ENCODE data around the gene LHFPL4. TPM values are rescaled to one million over a fixed set of nuclear protein-coding genes. Genes with fewer than 3 reads are reported as not detected.

The LHFPL4 gene
- total and polyA plus RNA-seq, 2 of the 4 experiments (the other 2 are of a cell fraction): not detected

- Histone ChIP-seq H2BK120ac (ENCODE audit: low read depth, low read length) (no peak overlapping the region), H3K4ac (ENCODE audit: low read depth, low read length) (no peak overlapping the region), H3K9me1 (ENCODE audit: insufficient read depth, low read length) (no peaks in the 10 kb centered on the region), H3K9ac (ENCODE audit: low read depth, low read length) (no peak overlapping the region), H3K36me3 (ENCODE audit: control insufficient read depth, insufficient read depth, low read length) (no peaks in the 10 kb centered on the region), H3K4me2 (ENCODE audit: low read depth, low read length) (no peak overlapping the region), H2BK5ac (ENCODE audit: low read depth, low read length, poor library complexity, severe bottlenecking) (no peak overlapping the region), H2BK20ac (ENCODE audit: low read depth, low read length) (no peak overlapping the region), H2AFZ (replicated peaks; ENCODE audit: low read length, poor library complexity) (no peak overlapping the region), H4K8ac (ENCODE audit: low read depth in 2 of 2, low read length in 2 of 2) (no peak overlapping the region), H3K79me1 (ENCODE audit: low read depth in 1 of 2, low read length in 2 of 2) (no peaks in the 10 kb centered on the region), H3K9me3 (ENCODE audit: control insufficient read depth, insufficient read depth, low read length) (no peaks in the 10 kb centered on the region), H4K20me1 (ENCODE audit: insufficient read depth, low read length) (no peaks in the 10 kb centered on the region), H2BK15ac (ENCODE audit: low read depth, low read length) (no peak overlapping the region), H3K27ac (ENCODE audit: insufficient read depth, low read length) (no peak overlapping the region), H3K23ac (ENCODE audit: low read depth, low read length) (no peak overlapping the region), H4K91ac (ENCODE audit: insufficient read depth, low read depth, low read length) (no peak overlapping the region), H2AK5ac (ENCODE audit: low read depth, low read length) (no peak overlapping the region), H2AK9ac (replicated peaks; ENCODE audit: low read depth, low read length, poor library complexity) (no peak overlapping the region), H3K14ac (replicated peaks; ENCODE audit: low read depth, low read length) (no peak overlapping the region), H3K18ac (ENCODE audit: low read depth, low read length) (no peak overlapping the region), H3K27me3 (ENCODE audit: control insufficient read depth, insufficient read depth, low read length) (peaks cover 6% of the 10 kb centered on the region), H3K4me3 (ENCODE audit: insufficient read depth, low read depth, low read length) (no peak overlapping the region), H3K4me1 (ENCODE audit: control insufficient read depth, insufficient read depth, low read length) (no peaks in the 10 kb centered on the region), H4K5ac (ENCODE audit: low read depth, low read length) (no peak overlapping the region), H3K56ac (ENCODE audit: extremely low read depth, insufficient read depth, low read length) (no peak overlapping the region)
- DNase-seq (no peak), ATAC-seq (ENCODE audit: low read depth) (no peak)
- ChIA-PET CTCF (no interaction called here), POLR2A (ENCODE audit: unreplicated experiment) (no interaction called here)
- TF ChIP-seq SMC3 (IDR thresholded peaks at IDR 0.05; ENCODE audit: low read depth, low read length) (no peak), CHD1 (IDR thresholded peaks at IDR 0.05; ENCODE audit: low read depth, low read length) (no peak), MAFK (IDR thresholded peaks at IDR 0.05; ENCODE audit: low read depth, low read length) (no peak), RCOR1 (IDR thresholded peaks at IDR 0.05; ENCODE audit: insufficient replicate concordance, low read length) (no peak), RFX5 (IDR thresholded peaks at IDR 0.05; ENCODE audit: low read depth, low read length) (no peak), CEBPB (IDR thresholded peaks at IDR 0.05; ENCODE audit: low read depth, low read length) (no peak), POLR2A (IDR thresholded peaks at IDR 0.05; ENCODE audit: low read depth, low read length) (no peak), FOS (IDR thresholded peaks at IDR 0.05; ENCODE audit: low read depth, low read length) (no peak)
- dilution Hi-C loops (cut with HindIII; ENCODE audit: low sequenced_read_pairs, unreplicated experiment) (no loop called here), intact Hi-C loops (cut with micrococcal nuclease) (no loop called here), in situ Hi-C loops (cut with MboI; ENCODE audit: low sequenced_read_pairs) (no loop called here)
- 100% methylated on average over 1 of the region's 5 CpGs; no CpG with 5 or more reads in 1 of the 2 experiments for WGBS, 2 experiments (ENCODE audit: extremely low coverage in 2 of 2, insufficient read length in 1 of 2)
- no TSS peak for BruUV-seq (replicated peaks)
Measured at GRCh38 chr3:9548991-9549390, 4.6 kb downstream of the LHFPL4 start.
